ENCODE data around the gene PYGM. TPM values are rescaled to one million over a fixed set of nuclear protein-coding genes. Genes with fewer than 3 reads are reported as not detected.

Gene PYGM
- total and polyA plus RNA-seq, 10 donors, result 1.7 to 7.2 (median 4.2) TPM

GRCh38 chr11:64715110-64715509 lies 44.7 kb downstream of the PYGM start:
- H3K36me3 ChIP-seq, result no peaks in the 10 kb centered on the region
- WGBS, 5 donors, result 33 to 62% (median 50%) methylated on average over 5 of the region's 5 CpGs

GRCh38 chr11:64714666-64715065 lies 45.1 kb downstream of the PYGM start:
- H3K27me3 ChIP-seq (replicated peaks in 1 of 7), result peaks cover 4 to 98% (median 81%) of the 10 kb centered on the region in 7 donors
- intact Hi-C loops (cut with DNase I; ENCODE audit: low total_unique reads), result no loop called here
- H3K27ac ChIP-seq, result no peak overlapping the region
- H3K4me1 ChIP-seq, result peaks cover 3 to 37% (median 22%) of the 10 kb centered on the region in 6 donors
- WGBS, 5 donors, result 51 to 67% (median 57%) methylated on average over 5 of the region's 5 CpGs
- TF ChIP-seq POLR2A (IDR thresholded peaks at IDR 0.05) (no peak), POLR2AphosphoS5 (IDR thresholded peaks at IDR 0.05) (no peak)
- TF ChIP-seq, protein P1, sequence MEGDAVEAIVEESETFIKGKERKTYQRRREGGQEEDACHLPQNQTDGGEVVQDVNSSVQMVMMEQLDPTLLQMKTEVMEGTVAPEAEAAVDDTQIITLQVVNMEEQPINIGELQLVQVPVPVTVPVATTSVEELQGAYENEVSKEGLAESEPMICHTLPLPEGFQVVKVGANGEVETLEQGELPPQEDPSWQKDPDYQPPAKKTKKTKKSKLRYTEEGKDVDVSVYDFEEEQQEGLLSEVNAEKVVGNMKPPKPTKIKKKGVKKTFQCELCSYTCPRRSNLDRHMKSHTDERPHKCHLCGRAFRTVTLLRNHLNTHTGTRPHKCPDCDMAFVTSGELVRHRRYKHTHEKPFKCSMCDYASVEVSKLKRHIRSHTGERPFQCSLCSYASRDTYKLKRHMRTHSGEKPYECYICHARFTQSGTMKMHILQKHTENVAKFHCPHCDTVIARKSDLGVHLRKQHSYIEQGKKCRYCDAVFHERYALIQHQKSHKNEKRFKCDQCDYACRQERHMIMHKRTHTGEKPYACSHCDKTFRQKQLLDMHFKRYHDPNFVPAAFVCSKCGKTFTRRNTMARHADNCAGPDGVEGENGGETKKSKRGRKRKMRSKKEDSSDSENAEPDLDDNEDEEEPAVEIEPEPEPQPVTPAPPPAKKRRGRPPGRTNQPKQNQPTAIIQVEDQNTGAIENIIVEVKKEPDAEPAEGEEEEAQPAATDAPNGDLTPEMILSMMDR (IDR thresholded peaks at IDR 0.05 in 8 of 11, conservative IDR thresholded peaks at IDR 0.05 in 3 of 11), result no peak
- H3K9me3 ChIP-seq, result no peaks in the 10 kb centered on the region
- DNase-seq, result no peak
- H3K4me3 ChIP-seq, result no peak overlapping the region
- no peaks in the 10 kb centered on the region for H3K36me3 ChIP-seq

More at GRCh38 chr11:64715110-64715509, 44.7 kb downstream of the PYGM start:
- no peak for TF ChIP-seq POLR2A (IDR thresholded peaks at IDR 0.05)
- no peak for TF ChIP-seq POLR2AphosphoS5 (IDR thresholded peaks at IDR 0.05)
- TF ChIP-seq, protein P1 (IDR thresholded peaks at IDR 0.05 in 8 of 11, conservative IDR thresholded peaks at IDR 0.05 in 3 of 11), result no peak
- Histone ChIP-seq H3K27me3 (replicated peaks in 1 of 7) (peaks cover 4 to 98% (median 80%) of the 10 kb centered on the region in 7 donors), H3K4me1 (peaks cover 3 to 37% (median 22%) of the 10 kb centered on the region in 6 donors), H3K4me3 (no peak overlapping the region), H3K9me3 (no peaks in the 10 kb centered on the region), H3K27ac (no peak overlapping the region)
- no peak for DNase-seq
- intact Hi-C loops (cut with DNase I; ENCODE audit: low total_unique reads), result no loop called here

DNA sequence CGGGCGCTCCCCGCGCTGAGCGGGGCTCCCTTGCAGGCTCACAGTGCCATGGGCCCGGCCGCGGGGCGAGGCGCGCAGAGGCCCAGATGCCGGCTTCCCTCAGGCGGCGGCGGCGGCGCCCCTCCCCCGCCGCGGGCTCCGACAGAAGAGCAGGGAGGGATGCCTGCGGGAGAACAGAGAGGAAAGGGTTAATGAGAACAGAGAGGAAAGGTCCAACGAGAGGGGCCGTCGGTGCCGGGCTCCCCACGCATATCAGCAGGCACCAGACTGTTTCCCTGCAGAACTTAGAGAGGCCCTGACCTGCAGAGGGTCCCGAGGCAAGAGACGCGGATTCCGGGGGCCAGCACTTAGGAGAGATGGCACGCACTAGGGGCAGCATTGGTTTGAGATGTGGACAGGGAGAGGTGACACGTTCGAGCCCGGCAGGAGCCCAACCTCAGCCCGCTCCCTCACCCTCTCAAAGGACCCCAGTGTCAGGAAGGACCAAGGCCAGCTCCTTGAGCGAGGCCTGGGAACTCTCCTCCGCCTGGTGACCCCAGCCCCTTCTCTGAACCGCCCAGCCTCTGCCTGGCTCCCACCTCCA lies 45.9 kb downstream of the PYGM start:
- H3K27ac ChIP-seq, result no peak overlapping the region
- H3K27me3 ChIP-seq (replicated peaks in 1 of 7), result peaks cover 4 to 100% (median 86%) of the 10 kb centered on the region in 7 donors
- DNase-seq, result no peak
- H3K4me1 ChIP-seq, result peaks cover 3 to 37% (median 22%) of the 10 kb centered on the region in 6 donors
- intact Hi-C loops (cut with DNase I; ENCODE audit: low total_unique reads), result no loop called here
- H3K9me3 ChIP-seq, result no peaks in the 10 kb centered on the region
- TF ChIP-seq POLR2AphosphoS5 (IDR thresholded peaks at IDR 0.05), result no peak
- TF ChIP-seq, protein P1 (IDR thresholded peaks at IDR 0.05 in 8 of 11, conservative IDR thresholded peaks at IDR 0.05 in 3 of 11), result no peak
- no peak for TF ChIP-seq POLR2A (IDR thresholded peaks at IDR 0.05)
- WGBS, 5 donors, result 8 to 13% (median 11%) methylated on average over 34 to 39 of the region's 39 CpGs
- H3K36me3 ChIP-seq, result no peaks in the 10 kb centered on the region
- peak overlapping the region in 2 of 8 donors; percentile 24 to 61 for H3K4me3 ChIP-seq

DNA sequence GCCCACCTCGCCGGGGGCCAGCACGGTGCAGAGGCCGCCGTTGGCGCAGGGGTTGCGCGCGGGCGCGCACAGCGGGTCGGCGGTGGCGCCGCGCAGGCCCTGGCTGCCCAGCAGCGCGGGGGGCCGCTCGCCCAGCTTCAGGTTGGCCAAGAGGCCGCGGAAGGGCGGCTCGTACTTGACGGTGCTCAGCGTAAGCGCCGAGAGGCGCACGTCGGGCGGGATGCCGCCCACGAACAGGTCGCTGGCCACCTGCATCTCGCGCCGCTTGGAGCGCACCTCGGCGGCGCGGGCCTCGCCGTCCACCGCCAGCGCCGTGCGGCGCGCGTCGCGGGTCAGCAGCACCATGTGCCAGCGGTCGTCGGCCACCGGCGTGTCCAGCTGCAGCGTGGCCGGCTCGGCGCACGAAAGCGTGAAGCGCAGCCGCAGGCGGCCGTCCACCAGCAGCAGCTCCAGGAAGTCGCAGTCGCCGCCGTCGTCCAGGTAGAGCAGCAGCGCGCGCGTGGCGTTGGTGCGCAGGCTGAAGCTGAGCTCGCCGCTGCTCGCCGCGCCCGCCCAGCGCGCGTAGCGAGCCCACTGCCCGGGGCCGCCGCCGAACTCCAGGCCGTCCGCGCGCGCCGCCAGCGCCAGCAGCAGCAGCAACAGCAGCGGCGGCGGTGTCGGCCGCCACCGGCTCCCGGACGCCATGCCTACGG lies 46.6 kb downstream of the PYGM start:
- WGBS, 5 donors, result 1 to 7% (median 3%) methylated on average over 20 to 111 of the region's 111 CpGs
- peaks cover 4 to 100% (median 84%) of the 10 kb centered on the region in 7 donors for H3K27me3 ChIP-seq (replicated peaks in 1 of 7)
- no peaks in the 10 kb centered on the region for H3K9me3 ChIP-seq
- intact Hi-C loops (cut with DNase I; ENCODE audit: low total_unique reads), result no loop called here
- peak overlapping the region in 3 of 8 donors; percentile 13 to 61 (median 24) for H3K4me3 ChIP-seq
- no peak overlapping the region for H3K27ac ChIP-seq
- no peaks in the 10 kb centered on the region for H3K36me3 ChIP-seq
- TF ChIP-seq POLR2A (IDR thresholded peaks at IDR 0.05) (no peak), POLR2AphosphoS5 (IDR thresholded peaks at IDR 0.05) (peak in 1 of 3 donors; percentile 15)
- DNase-seq, result no peak
- peaks cover 3 to 37% (median 22%) of the 10 kb centered on the region in 6 donors for H3K4me1 ChIP-seq
